GM21576 (cell line): ENCODE data around the gene TNIP1.

Source experiments
- ATAC-seq: cut with Tn5 transposase; IDR thresholded peaks from one replicate; pipeline ENCODE4 v1.9.1; 2021; ENCODE audit warnings: mild to moderate bottlenecking, moderate library complexity; ENCODE audit not compliant: unreplicated experiment

The TNIP1 gene, protein sequence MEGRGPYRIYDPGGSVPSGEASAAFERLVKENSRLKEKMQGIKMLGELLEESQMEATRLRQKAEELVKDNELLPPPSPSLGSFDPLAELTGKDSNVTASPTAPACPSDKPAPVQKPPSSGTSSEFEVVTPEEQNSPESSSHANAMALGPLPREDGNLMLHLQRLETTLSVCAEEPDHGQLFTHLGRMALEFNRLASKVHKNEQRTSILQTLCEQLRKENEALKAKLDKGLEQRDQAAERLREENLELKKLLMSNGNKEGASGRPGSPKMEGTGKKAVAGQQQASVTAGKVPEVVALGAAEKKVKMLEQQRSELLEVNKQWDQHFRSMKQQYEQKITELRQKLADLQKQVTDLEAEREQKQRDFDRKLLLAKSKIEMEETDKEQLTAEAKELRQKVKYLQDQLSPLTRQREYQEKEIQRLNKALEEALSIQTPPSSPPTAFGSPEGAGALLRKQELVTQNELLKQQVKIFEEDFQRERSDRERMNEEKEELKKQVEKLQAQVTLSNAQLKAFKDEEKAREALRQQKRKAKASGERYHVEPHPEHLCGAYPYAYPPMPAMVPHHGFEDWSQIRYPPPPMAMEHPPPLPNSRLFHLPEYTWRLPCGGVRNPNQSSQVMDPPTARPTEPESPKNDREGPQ

DNA sequence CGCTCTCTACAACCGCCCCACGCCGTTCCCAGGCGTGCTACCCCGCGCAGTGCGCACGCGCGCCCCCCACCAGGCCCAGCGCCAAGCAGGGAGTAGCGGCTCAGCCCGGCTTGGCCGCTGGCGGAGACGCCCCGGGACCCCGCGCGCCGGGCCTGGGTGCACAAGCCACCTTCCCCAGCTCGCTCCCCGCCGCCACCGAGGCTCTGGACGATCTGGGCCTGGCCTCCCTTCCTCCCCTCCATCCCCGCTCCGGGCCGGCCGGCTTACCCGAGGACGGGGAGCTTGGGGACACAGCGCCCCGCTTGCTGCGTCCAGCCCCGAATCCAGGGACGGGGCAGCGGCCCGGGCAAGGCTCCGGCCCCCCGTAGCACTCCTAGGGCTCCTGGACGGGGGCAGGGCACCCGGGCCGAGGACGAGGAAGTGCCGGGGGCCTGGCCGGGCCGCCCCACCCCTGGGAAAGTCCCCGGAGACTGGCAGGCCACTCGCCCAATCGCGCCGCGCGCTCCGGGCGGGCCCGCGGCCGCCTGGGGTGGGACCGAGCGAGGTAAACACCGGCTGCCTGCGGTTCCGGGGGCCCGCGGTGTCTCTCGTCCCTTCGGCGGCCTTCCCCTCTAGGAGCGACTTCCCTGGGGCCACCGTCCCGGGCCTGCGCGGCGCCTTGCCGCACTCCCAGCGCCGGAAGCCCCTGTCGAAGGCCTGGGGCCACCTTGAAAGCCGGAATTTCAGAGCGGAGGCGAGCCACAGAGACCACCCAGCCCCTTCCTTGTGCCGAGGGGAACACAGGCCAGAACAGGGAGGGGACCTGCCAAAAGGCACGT, at the start of gene TNIP1:
Gene TNIP1 (minus strand): TSS at position 422 of the 818 bp plus-strand sequence. CDS start 15,939 bp downstream, outside the sequence.
- peak; percentile 64 for ATAC-seq

DNA sequence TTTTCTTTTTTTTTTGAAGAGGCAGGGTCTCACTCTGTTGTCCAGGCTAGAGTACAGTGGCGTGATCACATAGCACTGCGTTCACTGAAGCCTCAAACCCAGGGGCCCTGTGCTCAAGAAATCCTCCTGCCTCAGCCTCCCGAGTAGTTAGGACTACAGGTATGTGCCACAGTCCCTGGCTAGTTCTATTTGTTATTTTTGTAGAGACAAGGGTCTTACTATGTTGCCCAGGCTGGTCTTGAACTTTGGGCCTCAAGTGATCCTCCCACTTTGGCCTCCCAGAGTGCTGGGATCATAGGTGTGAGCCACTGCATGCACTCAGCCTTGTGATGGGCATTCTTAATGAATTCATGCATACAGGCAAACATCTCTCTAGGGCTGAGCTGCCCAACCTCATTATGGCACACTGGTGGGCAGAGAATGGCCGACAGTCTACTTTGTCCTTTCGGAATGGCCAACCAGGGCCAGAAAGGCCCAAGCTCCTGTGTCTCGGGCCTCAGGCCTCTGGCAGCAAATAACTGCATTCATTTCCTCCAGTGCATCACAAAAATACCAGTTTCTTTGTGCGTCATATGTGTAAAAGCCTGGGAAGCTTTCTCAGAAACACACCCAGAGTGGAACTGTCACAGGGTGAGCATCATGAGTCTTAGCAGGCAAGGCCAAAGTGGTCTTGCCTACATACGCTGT, 49.5 kb upstream of the TNIP1 start:
- ATAC-seq = no peak

DNA sequence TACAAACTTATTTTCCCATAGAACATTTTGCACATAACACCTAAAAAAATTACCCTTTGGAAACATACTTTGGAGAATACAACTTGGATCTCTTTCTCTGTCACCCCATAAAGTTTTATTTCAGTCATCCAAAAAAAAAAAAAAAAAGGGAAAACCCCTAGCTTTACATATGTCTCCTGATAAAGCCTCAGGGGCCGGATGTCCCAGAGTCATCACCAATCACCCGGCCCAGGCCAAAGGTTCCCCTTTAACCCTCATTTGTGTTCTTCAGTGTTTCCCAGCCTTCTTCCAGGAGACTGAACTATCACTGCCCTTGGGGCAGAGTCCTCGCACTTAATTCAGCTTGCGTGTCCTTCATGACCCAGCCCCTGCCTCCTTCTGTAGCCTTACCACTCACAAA, 48.0 kb upstream of the TNIP1 start:
- ATAC-seq = no peak

DNA sequence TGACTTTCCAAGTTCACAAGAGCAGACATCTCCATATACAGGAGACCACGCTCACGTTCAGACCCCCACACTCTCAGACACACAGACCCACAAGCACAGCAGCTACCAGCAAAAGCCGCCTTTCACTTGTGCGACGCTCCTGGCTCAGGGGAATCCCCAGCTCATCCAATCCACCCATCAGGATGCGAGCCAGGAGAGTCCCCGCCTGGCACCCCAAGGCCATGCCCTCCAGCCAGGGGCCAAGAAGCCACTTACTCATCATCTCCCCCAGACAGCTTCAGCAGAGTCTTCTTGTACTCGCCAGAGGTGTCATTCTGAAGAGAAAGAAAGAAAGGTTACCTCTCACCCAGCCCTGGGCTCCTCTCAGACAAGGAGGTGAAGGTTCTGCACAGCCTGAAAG, 47.1 kb upstream of the TNIP1 start:
- no peak for ATAC-seq

DNA sequence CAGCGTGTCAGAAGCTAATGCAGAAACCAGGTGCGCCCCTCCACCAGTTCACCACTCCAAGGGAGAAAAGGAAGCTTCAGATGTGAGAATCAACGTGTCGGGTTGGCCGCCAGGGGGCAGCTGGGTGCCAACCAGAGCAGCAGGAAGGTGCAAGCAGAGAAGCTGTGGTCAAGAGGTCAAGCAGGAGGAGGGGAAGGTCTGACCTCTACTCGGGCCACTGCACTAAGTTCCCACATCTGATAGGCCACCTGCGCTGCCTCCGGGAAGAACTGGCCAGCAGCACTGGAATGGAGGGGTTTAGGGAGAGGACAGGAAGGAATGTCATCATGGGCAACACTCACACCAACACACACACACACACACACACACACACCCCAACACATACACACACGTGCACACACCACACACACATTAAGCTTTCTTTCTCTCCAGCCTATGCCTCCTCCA, 45.4 kb upstream of the TNIP1 start:
- no peak for ATAC-seq

DNA sequence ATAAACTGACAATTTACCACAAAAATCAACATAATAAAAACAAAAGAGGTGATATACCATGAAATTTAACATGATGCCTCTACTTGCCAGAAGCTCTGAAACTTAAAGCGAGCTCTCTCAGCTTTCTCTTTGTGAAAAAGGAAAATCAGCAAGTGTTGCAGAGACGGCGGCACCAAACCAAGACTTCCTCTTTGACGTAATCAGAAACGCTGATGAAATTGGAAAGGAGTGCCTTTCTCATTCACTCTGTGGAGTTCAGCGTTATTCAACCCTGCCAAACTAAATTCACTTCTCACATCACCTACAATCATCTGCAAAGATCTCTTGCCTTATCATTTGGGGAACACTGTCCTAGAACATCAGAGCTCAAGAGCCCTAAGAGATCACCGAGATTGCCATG, 44.6 kb upstream of the TNIP1 start:
- peak; percentile 19 for ATAC-seq

DNA sequence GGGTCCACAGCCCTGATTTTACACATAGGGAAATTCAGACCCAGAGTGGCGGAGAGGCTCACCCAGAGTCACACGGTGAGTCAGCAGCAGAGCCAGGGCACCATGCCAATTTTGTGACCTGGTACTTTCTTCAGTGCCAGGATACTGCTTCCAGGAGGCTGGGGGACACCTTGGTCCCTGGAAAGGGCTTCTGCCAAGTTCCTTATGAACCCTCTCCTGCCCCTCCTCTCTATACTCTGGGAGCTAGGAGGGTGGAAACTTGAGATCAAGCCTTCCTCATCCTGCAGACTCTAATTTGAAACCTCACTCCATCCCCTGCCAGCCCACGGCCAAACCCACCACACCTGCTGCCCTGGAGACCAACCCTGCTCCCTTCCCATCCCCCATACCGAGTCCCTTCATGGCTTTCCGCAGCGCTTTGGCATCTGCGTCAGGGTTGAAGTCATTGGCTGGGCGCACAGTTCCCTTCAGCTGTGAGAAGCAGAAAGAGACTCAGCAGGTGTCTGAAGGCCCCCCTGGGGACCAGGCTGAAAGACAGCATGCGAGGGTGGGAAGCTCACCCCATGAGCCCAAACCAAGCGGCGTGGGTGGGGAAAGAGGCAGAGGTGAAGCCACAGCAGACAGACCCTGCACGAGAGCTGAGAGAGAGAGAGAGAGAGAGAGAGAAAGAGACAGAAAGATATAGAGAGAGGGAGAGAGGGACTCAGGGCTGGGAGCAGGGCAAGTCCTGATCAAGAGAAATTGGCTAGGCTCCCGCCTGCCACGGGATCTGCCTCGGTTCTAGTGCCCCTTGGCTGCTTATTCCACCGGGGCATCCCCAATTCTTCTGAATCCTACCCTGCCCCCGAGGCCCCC, 43.3 kb upstream of the TNIP1 start:
- ATAC-seq = peak; percentile 88

DNA sequence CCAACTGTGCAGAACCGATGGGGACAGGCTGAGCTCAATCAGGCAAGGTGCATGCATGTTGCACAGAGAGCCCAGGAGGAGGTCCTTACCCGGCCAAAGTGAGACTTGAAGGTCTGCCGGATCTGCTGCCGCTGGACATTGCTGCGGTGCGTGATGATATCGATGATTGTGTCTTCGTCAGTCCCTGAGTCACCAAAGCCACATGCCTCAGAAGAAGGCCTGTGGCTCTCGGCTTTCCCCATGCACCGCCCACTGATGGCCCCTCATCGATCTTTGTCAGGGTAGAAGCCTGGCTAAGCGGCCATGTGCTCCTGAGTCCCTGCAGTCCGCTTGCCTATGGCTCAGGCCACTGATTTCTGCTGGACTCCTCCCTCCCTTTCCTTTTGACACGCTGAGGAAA, 42.0 kb upstream of the TNIP1 start:
- no peak for ATAC-seq

DNA sequence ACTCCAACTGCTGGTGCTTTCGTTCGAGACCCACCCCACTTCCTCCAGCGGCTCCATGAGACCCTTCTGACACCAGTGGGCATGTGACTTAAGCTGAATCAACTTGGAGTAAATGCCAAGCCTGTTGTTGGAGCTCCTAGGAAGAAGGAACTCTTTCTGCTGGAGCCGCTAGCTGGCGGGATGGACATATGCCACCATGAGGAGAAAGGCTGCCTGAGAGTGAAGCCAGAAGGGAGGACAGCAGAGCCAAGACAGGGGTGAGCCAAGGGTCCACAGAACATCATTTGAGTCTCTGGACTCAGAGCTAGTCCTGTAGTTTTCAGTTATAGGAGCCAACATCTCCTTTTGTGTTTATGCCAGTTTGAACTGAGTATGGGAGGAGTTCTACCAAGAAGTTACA, 40.8 kb upstream of the TNIP1 start:
- ATAC-seq = no peak

DNA sequence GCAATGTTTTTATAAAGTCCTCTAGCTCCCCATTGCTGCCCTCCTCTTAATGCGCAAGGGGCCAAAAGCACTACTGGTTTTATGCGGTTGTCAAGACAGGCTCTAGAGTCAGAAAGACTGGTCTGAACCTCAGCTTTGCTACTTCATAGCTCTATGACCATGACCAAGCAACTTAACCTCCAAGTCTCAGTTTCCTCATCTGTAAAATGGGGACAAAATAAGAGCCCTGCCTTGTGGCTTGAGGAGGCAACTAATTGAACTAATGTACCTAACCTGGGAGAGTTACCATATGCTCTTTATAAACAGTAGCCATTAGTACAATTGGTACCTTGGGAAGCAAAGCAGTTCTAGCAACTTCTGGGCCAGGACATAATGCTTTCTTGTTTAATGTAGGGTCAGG, 40.3 kb upstream of the TNIP1 start:
- no peak for ATAC-seq

DNA sequence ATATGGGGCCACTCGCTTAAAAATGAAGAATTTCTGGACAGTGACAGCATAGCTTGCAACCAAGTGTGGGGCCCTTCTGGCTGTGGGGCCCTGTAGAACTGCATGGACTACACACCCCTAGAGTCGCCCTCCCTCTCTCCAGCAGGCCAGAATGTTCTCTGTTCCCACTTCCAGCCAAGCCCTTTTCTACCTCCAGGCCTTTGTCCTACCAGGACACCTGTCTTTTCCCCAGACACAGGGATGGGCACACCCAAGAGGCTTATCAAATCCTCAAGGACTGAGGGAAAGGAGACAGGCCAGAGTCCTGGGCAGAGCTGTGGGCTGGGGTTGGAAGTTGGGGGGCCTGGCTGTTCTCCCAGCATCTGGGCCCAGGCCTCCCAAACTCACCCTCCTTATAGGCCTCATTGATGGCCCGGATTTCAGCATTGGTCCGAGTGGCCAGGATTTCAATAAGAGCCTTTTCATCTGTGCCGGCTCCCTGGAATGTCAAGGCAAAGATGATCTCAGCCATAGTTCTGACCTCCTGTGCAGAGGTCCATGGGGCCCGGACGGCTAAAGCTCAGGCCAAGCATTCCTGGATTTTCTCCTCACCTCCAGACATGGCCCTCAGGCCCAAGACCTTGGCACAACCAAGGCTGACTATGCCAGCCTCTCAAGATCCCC, 38.2 kb upstream of the TNIP1 start:
- no peak for ATAC-seq

DNA sequence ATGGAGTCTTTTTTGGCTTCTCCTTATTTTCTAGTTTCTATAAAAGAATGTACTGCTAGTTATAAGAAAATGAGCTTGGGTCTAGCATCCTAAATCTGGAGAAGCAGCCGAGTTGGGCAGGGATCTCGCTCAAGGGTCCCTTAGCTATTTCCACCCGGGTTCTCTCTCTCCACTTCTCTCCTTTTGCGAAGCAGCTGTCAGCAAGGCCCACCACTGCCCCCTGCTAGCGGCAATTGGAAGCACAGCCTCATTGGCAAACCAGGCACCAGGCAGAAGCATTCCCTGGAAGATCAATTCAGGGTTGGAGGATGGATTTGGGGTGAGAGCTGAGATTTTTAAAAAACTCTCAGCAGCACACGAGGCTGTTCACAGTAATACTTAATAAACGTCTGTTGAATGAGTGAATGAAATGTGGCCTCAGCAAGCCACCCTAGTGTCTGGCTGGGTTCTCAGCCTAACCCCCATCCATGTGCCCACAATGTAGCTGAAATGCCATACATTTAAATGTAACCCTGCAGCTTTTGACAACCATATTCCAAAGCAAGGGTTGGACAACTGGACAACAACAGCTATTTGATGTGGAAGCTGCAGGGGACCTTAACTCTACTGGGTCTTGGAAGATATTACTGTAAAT, 34.6 kb upstream of the TNIP1 start:
- peak; percentile 40 for ATAC-seq

DNA sequence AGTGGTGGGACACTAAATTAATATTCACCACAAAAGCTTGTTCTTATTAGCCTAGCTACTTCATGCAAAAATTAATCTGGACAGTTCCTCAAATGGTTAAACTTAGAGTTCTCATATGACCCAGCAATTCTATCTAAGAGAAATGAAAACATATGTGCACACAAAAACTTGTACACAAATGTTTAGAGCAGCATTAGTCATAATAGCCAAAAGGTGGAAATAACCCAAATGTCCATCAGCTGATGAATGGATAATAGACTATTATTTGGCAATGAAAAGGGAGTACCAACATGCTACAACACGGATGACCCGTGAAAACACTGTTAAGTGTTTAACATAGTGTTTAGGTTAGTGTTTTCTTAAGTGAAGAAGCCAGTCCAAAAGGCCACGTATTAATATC, 32.8 kb upstream of the TNIP1 start:
- no peak for ATAC-seq

DNA sequence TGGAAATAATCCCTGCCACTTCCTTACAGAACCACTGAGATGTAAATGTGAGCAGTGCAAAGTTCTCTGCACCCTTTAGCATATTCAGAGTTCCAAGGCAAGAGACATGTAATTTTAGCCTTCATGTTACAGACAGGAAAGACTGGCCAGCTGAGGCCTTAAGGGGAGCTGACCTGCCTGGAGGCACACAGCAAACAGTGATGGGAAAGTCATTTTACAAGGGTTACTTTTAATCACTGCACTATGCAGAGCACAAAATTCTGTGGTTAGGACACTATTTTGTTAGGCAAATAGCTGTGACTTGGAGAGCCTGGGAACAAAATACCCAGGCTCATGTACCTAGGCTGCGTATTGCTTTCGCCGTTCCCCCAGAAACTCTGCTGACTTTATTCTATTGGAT, 30.2 kb upstream of the TNIP1 start:
- ATAC-seq = peak; percentile 38

DNA sequence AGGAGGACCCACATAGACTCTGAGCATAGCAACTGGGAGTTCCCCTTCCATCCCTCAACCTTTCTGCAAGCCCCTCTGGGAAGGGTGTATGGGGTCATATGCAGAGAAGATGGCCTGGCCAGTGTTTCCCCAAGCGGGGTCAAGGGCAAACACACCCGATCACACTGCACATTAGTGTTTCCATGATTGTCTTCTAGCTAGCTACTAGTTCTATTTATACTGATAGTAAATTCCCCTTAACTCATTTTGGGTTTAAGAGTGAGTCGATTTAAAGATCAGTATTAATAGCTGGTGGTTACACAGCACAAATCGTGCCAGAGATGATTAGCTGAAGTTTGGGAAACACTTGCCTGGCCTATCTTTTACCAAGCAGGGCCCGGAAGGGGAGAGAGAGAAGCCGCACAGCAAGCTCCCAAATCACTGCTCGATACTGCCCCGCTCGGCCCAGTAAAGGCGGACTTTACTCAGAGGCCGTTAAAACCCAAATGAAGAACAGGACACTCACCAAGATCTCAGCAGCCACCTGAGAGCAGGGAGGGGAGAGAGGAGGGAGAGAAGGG, 29.4 kb upstream of the TNIP1 start:
- no peak for ATAC-seq

DNA sequence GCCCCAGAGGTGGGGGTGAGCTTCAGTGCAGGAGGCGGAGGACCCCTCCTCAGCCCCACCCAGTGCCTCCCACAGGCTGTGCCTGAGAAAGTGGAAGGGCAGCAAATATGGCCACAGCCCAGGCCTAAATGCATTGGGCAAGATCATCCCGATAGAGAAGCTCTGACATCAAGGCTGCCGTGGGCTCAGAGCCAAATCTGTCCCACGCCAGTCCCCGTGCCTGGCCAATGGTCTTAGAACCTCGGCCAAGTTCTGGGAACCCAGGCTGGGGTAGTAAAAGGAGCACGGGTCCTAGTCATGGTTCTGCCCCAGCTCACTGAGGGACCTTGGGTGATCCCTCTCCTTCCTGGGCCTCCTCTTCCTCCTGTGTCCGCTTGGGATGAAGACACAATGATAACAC, 27.7 kb upstream of the TNIP1 start:
- ATAC-seq = no peak

DNA sequence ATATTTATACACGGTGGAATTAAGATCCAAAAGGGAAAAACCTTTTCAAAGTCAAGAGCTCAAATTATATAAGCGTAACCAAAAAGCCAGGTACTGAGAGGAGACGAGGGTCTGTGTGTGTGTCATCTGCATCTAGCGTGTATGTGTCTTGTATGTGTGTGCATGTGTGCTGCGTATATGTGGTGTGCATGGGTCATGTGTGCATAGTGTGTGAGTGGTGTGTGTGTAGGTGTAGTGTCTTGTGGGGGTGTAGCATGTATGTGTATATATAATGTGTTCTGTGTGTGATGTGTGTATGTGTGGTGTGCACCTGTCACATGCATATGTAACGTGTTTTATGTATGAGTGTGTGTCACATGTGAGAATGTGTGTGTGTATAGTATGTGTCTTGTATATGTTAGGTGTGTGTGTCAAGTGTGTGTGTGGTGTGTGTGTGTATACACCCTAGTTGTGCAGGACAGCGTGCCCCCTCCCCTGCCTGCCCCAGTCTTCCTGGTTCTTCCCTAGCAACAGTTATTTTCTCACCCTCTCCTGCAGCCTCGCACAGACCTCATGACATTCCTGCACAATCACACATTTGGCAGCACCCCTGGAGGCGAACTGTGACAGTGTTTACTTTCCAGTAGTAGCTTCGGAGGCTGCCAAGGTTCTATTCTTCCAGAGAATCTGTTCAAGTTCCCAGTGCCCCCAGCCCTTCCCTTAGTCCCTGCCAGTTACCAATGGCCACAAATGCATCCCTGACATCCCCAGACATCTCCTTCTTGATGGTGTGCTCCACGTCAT, 27.1 kb upstream of the TNIP1 start:
- no peak for ATAC-seq

DNA sequence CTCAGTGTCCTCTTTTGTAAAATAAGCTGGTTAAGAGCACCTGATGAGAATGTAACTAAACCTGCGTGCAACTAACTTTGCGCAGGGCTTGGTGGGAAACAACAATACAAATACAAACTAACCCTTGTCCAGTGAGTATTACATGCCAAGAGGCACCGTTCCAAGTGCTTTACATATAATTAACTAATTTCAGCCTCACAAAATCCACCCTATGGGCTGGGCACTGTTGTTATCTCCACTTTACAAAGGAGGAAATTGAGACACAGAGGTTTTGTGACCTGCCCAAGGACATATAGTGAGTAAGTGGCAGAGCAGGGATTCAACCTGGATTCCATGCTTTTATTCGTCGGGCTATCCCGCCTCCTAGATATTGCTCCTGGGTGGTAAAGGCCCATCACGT, 26.2 kb upstream of the TNIP1 start:
- no peak for ATAC-seq
